Hepatocyte (in vitro differentiated cells): ENCODE results near the gene CCDC192. TPM values are rescaled to one million over a fixed set of nuclear protein-coding genes. Genes with fewer than 3 reads are reported as not detected.

Experiments
- DNase-seq: peaks from one replicate; pipeline ENCODE4 v3.0.0-alpha.2; 2016; ENCODE audit warnings: low spot score
- H2AFZ ChIP-seq: fragments of 200-600 bp; sonication (generic); 2 replicates; pipeline ENCODE4 v1.6.0; 2016; ENCODE audit warnings: antibody characterized with exemption, mild to moderate bottlenecking
- H3K27ac ChIP-seq: fragments of 200-600 bp; sonication (generic); 2 replicates; pipeline ENCODE4 v1.5.1; 2016; ENCODE audit warnings: mild to moderate bottlenecking
- H3K27me3 ChIP-seq: fragments of 200-600 bp; sonication (generic); 2 replicates; pipeline ENCODE4 v1.6.1; 2016
- H3K36me3 ChIP-seq: fragments of 200-600 bp; sonication (generic); replicated peaks from 2 replicates; pipeline ENCODE4 v1.5.1; 2016; ENCODE audit warnings: low read depth; ENCODE audit not compliant: insufficient read depth
- H3K4me1 ChIP-seq: fragments of 200-600 bp; sonication (generic); 2 replicates; pipeline ENCODE4 v1.5.1; 2016; ENCODE audit warnings: mild to moderate bottlenecking, moderate library complexity; ENCODE audit not compliant: insufficient read depth
- H3K4me2 ChIP-seq: fragments of 200-600 bp; sonication (generic); 2 replicates; pipeline ENCODE4 v1.6.0; 2016
- H3K4me3 ChIP-seq: fragments of 200-600 bp; sonication (generic); 2 replicates; pipeline ENCODE4 v1.5.1; 2016; ENCODE audit warnings: mild to moderate bottlenecking
- H3K79me2 ChIP-seq: fragments of 200-600 bp; sonication (generic); 2 replicates; pipeline ENCODE4 v1.6.0; 2017; ENCODE audit warnings: mild to moderate bottlenecking
- H3K9me2 ChIP-seq: fragments of 200-600 bp; sonication (generic); replicated peaks from 2 replicates; pipeline ENCODE4 v1.6.0; 2017; ENCODE audit warnings: mild to moderate bottlenecking; ENCODE audit not compliant: insufficient read depth
- H3K9me3 ChIP-seq: fragments of 200-600 bp; sonication (generic); 2 replicates; pipeline ENCODE4 v1.5.1; 2016; ENCODE audit warnings: low read depth, mild to moderate bottlenecking
- H4K20me1 ChIP-seq: fragments of 200-600 bp; sonication (generic); 2 replicates; pipeline ENCODE4 v1.6.0; 2016; ENCODE audit warnings: mild to moderate bottlenecking; ENCODE audit not compliant: insufficient read depth, poor library complexity, severe bottlenecking
- CTCF ChIP-seq: fragments of 200-600 bp; sonication (generic); IDR thresholded peaks from 2 replicates; pipeline ENCODE4 v1.5.1; 2016; ENCODE audit warnings: antibody characterized with exemption, mild to moderate bottlenecking; ENCODE audit not compliant: poor library complexity
- EZH2 ChIP-seq: fragments of 200-600 bp; sonication (generic); IDR thresholded peaks from 2 replicates; pipeline ENCODE4 v1.6.1; 2016; ENCODE audit warnings: antibody characterized with exemption, mild to moderate bottlenecking, borderline replicate concordance
- EZH2phosphoT487 ChIP-seq: fragments of 200-600 bp; sonication (generic); IDR thresholded peaks from one replicate; pipeline ENCODE4 v1.6.1; 2018; ENCODE audit warnings: antibody characterized with exemption, mild to moderate bottlenecking, low read depth, moderate library complexity; ENCODE audit not compliant: unreplicated experiment, severe bottlenecking
- WGBS: methylation state at CpG from one replicate; pipeline ENCODE4 v1.1.6; 2016; ENCODE audit warnings: low lambda C conversion rate; ENCODE audit errors: missing lambda C conversion rate; 5-methylcytosine and 5-hydroxymethylcytosine counted together
- polyA plus RNA-seq: library from polyadenylated mRNA; unstranded; fragments of >200 nt; fragmentation: Nextera tagmentation; extraction: Ambion mirVana; gene quantifications from 2 replicates; pipeline ENCODE4 v1.2.1, GENCODE V29; 2016
- total RNA-seq: library from RNA; depleted of rRNA; stranded (reverse); fragments of >200 nt; gene quantifications from 2 replicates; pipeline ENCODE4 v1.2.3, GENCODE V29; 2014

CCDC192 gene
- total and polyA plus RNA-seq, 2 experiments from 2014 or later: 0.39 TPM; not detected in 1

GRCh38 chr5:127770272-127770671 is 67.1 kb downstream of the CCDC192 start:
- Histone ChIP-seq H3K4me2 (no peak overlapping the region), H3K27me3 (no peaks in the 10 kb centered on the region), H3K27ac (no peak overlapping the region), H3K9me2 (no peaks in the 10 kb centered on the region), H3K9me3 (no peaks in the 10 kb centered on the region), H3K79me2 (no peaks in the 10 kb centered on the region), H3K4me3 (no peak overlapping the region), H3K4me1 (no peaks in the 10 kb centered on the region), H3K36me3 (no peaks in the 10 kb centered on the region), H4K20me1 (no peaks in the 10 kb centered on the region), H2AFZ (no peak overlapping the region)
- no peak for TF ChIP-seq EZH2
- no peak for TF ChIP-seq CTCF
- TF ChIP-seq EZH2phosphoT487: no peak
- DNase-seq: no peak

- H3K79me2 ChIP-seq: no peaks in the 10 kb centered on the region
- H3K36me3 ChIP-seq: no peaks in the 10 kb centered on the region
- no peaks in the 10 kb centered on the region for H4K20me1 ChIP-seq
- WGBS: 84% methylated on average over 1 of the region's 1 CpG
- no peak overlapping the region for H2AFZ ChIP-seq
- no peaks in the 10 kb centered on the region for H3K27me3 ChIP-seq
- H3K4me3 ChIP-seq: no peak overlapping the region
- no peaks in the 10 kb centered on the region for H3K9me2 ChIP-seq
- TF ChIP-seq EZH2phosphoT487 (no peak), CTCF (no peak), EZH2 (no peak)
- H3K4me1 ChIP-seq: no peaks in the 10 kb centered on the region
- no peak overlapping the region for H3K4me2 ChIP-seq
- no peak overlapping the region for H3K27ac ChIP-seq
- no peak for DNase-seq
- no peaks in the 10 kb centered on the region for H3K9me3 ChIP-seq
Measured at GRCh38 chr5:127772531-127772930, 69.3 kb downstream of the CCDC192 start.

- H3K4me2 ChIP-seq: no peak overlapping the region
- H3K79me2 ChIP-seq: no peaks in the 10 kb centered on the region
- H2AFZ ChIP-seq: no peak overlapping the region
- no peaks in the 10 kb centered on the region for H3K27me3 ChIP-seq
- H3K27ac ChIP-seq: no peak overlapping the region
- 91% methylated on average over 2 of the region's 2 CpGs for WGBS
- no peaks in the 10 kb centered on the region for H4K20me1 ChIP-seq
- H3K4me3 ChIP-seq: no peak overlapping the region
- no peaks in the 10 kb centered on the region for H3K9me3 ChIP-seq
- no peak for TF ChIP-seq CTCF
- H3K9me2 ChIP-seq: no peaks in the 10 kb centered on the region
- H3K4me1 ChIP-seq: no peaks in the 10 kb centered on the region
- no peaks in the 10 kb centered on the region for H3K36me3 ChIP-seq
- no peak for DNase-seq
Measured at GRCh38 chr5:127774221-127774620, 71.0 kb downstream of the CCDC192 start.

GRCh38 chr5:127776477-127776876 is 73.3 kb downstream of the CCDC192 start:
- 98% methylated on average over 4 of the region's 4 CpGs for WGBS
- Histone ChIP-seq H4K20me1 (no peaks in the 10 kb centered on the region), H3K9me2 (no peaks in the 10 kb centered on the region), H3K27me3 (no peaks in the 10 kb centered on the region), H3K4me3 (no peak overlapping the region), H3K9me3 (no peaks in the 10 kb centered on the region), H3K79me2 (no peaks in the 10 kb centered on the region), H3K4me2 (no peak overlapping the region), H3K4me1 (no peaks in the 10 kb centered on the region), H3K36me3 (no peaks in the 10 kb centered on the region), H3K27ac (no peak overlapping the region), H2AFZ (no peak overlapping the region)
- no peak for DNase-seq
- no peak for TF ChIP-seq EZH2
- no peak for TF ChIP-seq EZH2phosphoT487
- no peak for TF ChIP-seq CTCF
